Amniotic epithelial cell (primary cell): ENCODE data around the gene MTCL1.

Experiments used
- DNase-seq: peaks from one replicate; pipeline ENCODE4 v3.0.0-alpha.2; 2010; ENCODE audit warnings: low read depth

Gene MTCL1

GRCh38 chr18:8771930-8772329 lies 66.6 kb downstream of the MTCL1 start:
- DNase-seq = no peak

GRCh38 chr18:8773980-8774379 lies 68.6 kb downstream of the MTCL1 start:
- DNase-seq = peak; percentile 45

GRCh38 chr18:8776013-8776943 lies 70.9 kb downstream of the MTCL1 start:
- peak; percentile 26 for DNase-seq

- no peak for DNase-seq
These were observed 72.5 kb downstream of the MTCL1 start for GRCh38 chr18:8777846-8778245.

- no peak for DNase-seq
These were observed 73.0 kb downstream of the MTCL1 start for GRCh38 chr18:8778386-8778785.

GRCh38 chr18:8778824-8779223 lies 73.5 kb downstream of the MTCL1 start:
- no peak for DNase-seq

GRCh38 chr18:8779251-8779650 lies 73.9 kb downstream of the MTCL1 start:
- DNase-seq = peak; percentile 51

GRCh38 chr18:8780227-8780626 lies 74.9 kb downstream of the MTCL1 start:
- no peak for DNase-seq

- no peak for DNase-seq
These were observed 76.3 kb downstream of the MTCL1 start for GRCh38 chr18:8781671-8782070.

- DNase-seq = no peak
These were observed 78.1 kb downstream of the MTCL1 start for GRCh38 chr18:8783335-8783993.

GRCh38 chr18:8783994-8784530 lies 78.7 kb downstream of the MTCL1 start:
- no peak for DNase-seq

GRCh38 chr18:8785261-8785660 lies 79.9 kb downstream of the MTCL1 start:
- no peak for DNase-seq

GRCh38 chr18:8785855-8786482 lies 80.6 kb downstream of the MTCL1 start:
- no peak for DNase-seq

GRCh38 chr18:8786483-8787370 lies 81.4 kb downstream of the MTCL1 start:
- no peak for DNase-seq

GRCh38 chr18:8787371-8787670 lies 82.0 kb downstream of the MTCL1 start:
- DNase-seq = no peak

GRCh38 chr18:8787794-8788193 lies 82.4 kb downstream of the MTCL1 start:
- no peak for DNase-seq

GRCh38 chr18:8788503-8789429 lies 83.4 kb downstream of the MTCL1 start:
- peak; percentile 32 for DNase-seq

- no peak for DNase-seq
These were observed 85.9 kb downstream of the MTCL1 start for GRCh38 chr18:8791171-8791651.

GRCh38 chr18:8792688-8793316 lies 87.4 kb downstream of the MTCL1 start:
- no peak for DNase-seq
